ENCODE measurements around the gene NF1.
"Not testable (repeated sequence)": the region's sequence is repeated elsewhere in the genome, so short reads cannot be mapped to it uniquely, and the experiment has no call there.

The NF1 gene

DNA sequence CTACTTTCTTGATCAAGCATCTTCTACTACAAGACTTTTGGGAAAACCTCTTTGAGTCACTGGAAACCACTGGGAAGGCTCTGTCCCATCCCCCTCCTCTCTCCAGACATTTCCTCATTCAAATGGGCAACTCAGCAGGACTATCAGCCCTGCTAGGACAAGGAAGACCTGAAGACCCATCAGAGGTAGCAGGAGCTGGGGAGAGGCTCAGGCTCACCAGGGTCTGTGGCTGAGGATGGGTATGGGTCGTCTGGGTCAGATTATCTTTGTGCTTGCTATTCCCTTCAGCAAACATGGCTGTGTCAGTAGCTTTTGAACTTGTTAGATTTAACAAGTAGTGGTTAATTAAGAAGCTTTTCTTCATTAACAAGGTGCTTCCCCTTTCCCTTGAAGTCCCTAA lies 15.0 kb upstream of the NF1 start:
- no peak for DNase-seq

- no peak for DNase-seq
Measured at GRCh38 chr17:31085563-31085962, 9.2 kb upstream of the NF1 start.

DNA sequence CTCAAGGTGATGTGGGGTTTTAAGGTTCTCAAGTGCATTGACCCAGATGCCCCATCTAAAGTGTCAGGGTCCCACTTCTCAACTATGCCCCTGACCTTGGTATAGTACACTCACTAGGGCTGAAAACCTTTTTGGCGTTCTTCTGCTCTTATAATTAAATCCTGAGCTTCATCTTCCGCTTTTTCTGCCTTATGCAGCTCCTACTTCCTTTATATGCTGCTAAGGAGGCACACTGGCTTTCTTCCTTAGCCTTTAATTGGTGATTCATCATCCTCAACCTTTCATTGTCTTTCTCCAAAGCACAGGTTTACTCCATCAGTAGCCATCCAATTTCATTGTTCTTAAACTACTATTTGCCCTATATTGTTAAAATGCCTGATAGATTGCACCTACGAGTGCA lies 5.3 kb upstream of the NF1 start:
- no peak for DNase-seq

GRCh38 chr17:31090650-31091049 lies 4.1 kb upstream of the NF1 start:
- DNase-seq = not testable (repeated sequence)

- no peak for DNase-seq
Measured at GRCh38 chr17:31092475-31093064, 2.2 kb upstream of the NF1 start.

- peak; percentile 41 for DNase-seq
Measured at GRCh38 chr17:31093866-31094599, 744 bp upstream of the NF1 start.

DNA sequence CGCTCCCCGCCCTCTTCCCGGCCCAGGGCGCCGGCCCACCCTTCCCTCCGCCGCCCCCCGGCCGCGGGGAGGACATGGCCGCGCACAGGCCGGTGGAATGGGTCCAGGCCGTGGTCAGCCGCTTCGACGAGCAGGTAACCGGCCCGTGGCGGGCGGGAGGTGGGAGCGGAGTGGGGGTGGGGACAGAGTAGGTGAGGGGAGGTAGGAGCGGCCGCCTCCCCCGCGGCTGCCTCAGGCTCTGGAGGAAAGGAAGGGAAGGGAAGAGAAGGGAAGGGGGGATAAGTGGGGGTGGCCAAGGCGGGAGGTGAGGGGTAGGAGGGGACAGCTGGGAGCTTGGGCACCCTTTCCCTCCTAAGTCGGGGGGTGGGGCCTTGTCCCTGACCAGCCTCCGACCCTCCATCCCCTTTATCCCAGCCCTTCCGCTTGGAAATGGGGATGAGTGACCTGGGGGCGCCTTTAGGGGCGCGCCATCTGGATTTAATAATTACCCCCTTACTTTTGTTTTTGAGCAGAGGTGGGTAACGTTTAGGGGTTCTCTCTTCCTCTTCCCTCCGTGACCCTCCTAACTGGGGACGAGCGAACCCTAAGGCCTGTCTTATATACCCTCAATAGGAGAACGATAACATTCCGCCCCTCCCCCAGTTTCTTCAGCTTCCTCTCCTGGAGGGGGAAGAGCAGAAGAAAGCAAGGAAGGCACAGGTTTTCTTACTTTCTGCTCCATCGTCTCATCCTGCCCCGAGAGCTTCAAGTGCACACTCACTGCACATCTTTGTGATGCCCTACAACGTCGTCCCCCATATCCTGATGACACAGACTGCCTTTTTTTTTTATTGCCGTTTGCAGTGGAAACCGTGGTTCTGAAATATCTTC lies 694 bp downstream of the NF1 start:
- peak; percentile 78 for DNase-seq

GRCh38 chr17:31096106-31096436 lies 1.3 kb downstream of the NF1 start:
- peak; percentile 38 for DNase-seq

- DNase-seq = no peak
Measured at GRCh38 chr17:31099016-31099415, 4.2 kb downstream of the NF1 start.

GRCh38 chr17:31100840-31101459 lies 6.2 kb downstream of the NF1 start:
- DNase-seq = no peak

GRCh38 chr17:31101943-31102342 lies 7.2 kb downstream of the NF1 start:
- DNase-seq = no peak

DNA sequence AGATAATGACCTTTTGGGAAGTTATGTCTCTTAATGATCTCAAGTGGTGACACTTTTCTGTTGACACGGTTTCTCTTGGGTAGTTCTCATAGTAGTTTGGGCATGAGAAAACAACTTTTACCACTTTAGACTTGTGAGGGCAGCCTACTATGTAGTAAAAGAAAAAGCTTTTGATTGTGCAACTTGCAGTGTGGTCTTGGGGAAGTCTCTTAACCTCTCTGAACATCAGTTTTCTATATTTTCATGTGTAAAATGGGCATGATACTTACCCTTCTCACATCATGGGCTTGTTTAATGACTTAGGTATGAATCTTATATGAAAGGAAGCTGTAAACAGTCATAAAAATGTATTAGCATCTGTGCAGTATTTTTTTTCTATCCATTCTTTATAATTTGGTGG lies 11.2 kb downstream of the NF1 start:
- no peak for DNase-seq

GRCh38 chr17:31111183-31111582 lies 16.4 kb downstream of the NF1 start:
- no peak for DNase-seq

- no peak for DNase-seq
Measured at GRCh38 chr17:31112001-31112661, 17.4 kb downstream of the NF1 start.

- DNase-seq = not testable (repeated sequence)
Measured at GRCh38 chr17:31113368-31113767, 18.6 kb downstream of the NF1 start.

- no peak for DNase-seq
Measured at GRCh38 chr17:31113939-31114338, 19.2 kb downstream of the NF1 start.

GRCh38 chr17:31114956-31115555 lies 20.3 kb downstream of the NF1 start:
- DNase-seq = no peak

- DNase-seq = no peak
Measured at GRCh38 chr17:31116167-31116566, 21.4 kb downstream of the NF1 start.

- DNase-seq = no peak
Measured at GRCh38 chr17:31122746-31123145, 28.0 kb downstream of the NF1 start.

DNA sequence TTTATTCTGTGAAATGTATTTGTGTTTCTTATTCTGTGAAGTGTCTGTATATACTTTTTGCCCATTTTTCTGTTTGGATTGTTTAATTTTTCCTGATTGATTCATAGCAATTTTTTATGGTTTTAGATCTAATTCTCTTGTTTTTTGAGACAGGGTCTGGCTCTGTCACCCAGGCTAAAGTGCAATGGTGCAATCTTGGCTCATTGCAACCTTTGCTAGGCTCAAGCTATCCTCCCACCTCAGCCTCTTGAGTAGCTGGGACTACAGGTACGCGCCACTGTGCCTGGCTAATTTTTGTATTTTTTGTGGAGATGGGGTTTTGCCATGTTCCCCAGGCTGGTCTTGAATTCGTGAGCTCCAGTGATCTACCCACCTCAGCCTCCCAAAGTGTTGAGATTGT lies 31.5 kb downstream of the NF1 start:
- no peak for DNase-seq

DNA sequence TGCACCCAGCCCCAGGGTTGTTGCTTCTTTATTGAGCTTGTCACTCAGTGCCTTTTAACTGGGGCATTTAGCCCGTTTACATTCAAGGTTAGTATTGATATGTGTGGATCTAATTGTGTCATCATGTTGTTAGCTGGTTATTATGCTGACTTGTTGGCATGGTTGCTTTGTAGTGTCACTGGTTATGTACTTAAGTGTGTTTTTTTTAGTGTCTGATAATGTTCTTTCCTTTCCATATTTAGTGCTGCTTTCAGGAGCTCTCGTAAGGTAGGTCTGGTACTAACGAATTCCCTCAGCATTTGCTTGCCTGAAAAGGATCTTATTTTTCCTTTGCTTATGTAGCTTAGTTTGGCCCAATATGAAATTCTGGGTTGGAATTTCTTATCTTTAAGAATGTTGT lies 33.5 kb downstream of the NF1 start:
- DNase-seq = no peak

Measured in NCI-H69 (cell line).